ENCODE results near the gene FAM20C.

FAM20C gene

DNA sequence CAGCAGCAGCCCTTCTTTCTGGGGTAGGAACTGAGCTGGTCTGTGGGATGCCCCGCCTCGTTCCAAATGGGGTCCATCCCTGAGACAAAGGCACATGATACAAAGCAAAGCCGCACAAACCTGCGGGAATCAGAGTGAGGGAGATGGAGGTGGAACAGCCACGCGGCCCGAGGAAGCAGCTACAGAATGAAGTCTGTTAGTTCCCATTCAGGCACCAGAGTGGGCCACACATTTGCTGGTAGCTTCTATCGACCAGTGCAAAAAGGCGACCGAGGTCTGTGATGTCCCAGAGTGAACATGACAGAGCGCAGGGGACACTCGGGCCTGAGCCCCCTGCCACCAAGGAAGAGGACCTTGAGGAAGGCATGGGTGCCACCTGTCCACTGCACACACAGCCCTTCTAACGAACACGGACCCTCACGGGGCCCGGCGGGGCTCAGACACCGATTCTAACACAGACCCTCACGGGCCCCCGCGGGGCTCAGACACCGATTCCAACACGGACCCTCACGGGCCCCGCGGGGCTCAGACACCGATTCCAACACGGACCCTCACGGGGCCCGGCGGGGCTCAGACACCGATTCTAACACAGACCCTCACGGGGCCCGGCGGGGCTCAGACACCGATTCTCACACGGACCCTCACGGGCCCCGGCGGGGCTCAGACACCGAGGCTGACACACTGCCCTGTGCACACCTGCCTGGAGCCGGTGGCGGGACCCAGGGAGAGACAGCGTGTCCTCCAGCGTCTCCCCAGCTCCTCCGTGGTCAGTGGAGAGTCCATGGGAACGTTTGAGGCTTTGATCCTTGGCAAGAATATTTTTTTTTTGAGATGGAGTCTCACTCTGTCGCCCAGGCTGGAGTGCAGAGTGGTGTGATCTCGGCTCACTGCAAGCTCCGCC, 32.8 kb upstream of the FAM20C start:
- no peak for DNase-seq

DNA sequence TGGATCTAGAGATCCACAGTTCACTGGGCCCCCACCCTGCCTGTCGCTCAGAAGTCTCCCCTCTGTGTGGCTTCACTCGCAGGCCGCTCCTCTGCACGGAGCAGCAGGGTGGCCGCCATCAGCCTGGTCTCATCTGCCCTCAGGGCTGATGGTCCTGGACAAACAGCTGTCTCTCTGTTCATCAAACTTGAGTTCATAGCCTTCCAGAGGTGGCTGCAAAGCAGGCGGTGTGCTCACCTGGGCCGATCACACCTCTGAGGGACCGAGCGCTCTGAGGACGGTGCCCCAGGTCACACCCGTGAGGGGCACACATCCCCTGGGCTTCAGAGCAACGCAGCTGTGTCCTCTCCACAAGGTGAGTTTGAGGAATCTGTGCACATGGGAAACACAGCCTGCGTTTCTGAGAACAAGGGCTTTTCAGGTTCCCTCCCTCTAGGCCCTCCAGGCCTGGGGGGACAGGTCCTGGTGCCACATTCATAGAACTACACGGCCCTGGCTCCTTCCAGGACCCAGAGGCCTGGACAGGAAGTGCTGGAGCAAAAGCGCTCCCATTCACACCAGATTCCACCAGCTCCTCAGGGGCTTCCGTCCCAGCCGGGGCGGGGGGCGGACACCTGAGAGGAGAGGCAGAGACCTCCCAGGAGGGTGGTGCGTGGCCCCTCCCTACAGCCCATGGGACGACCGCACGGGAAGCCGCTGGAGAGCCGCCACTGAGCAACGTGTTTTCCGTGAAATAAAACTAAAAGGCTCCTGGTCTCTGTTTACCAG, 31.2 kb upstream of the FAM20C start:
- no peak for DNase-seq

DNA sequence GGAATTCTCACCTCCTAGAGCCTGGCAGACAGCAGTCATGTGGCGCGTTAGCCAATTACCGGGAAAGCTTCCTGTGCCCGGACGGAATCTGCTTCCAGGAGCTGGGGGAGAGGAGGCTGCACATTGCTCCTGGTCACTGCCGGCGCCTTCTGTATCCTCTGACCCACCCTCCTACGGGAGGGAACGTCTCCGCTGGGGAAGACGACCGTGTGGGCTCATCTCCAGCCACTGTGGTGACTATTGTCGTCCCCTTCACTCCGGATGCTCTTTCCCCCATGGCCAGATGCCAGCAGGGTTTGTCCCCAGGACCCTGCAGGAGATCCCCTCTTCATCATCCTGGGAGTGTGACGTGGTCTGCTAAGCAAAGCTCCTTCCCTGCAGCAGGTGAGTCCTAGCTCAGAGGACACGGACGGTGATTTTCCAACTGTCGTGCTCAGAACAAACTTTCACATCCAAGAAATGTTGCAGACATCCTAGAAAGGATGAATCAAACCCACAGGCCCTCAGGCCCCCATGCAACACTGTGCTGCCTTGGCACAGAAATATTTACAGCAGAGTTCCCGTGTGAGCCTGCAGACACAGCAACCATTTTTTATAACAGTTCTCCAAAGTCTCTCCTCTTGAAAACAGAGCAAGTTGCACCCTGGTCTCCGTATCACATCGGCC, 29.6 kb upstream of the FAM20C start:
- no peak for DNase-seq

DNA sequence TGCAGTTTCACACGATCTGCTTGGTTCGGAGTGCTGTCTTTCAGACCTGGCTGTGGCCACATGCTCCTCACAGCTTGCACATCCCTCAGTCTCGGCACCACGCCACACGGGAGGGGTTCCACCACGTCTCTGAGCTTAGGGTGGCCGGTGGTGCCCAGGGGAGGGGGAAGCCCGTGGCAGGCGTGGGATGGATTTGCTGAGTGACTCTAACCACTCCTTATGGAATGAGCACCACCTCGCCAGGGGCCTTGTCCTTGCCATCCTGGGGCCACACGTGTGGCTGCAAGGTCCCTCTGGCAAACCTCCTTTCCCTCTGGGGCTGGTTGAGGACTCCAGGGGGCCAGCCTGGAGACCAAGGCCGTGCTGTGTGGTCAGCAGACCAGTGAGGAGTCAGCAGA, 29.1 kb upstream of the FAM20C start:
- no peak for DNase-seq

DNA sequence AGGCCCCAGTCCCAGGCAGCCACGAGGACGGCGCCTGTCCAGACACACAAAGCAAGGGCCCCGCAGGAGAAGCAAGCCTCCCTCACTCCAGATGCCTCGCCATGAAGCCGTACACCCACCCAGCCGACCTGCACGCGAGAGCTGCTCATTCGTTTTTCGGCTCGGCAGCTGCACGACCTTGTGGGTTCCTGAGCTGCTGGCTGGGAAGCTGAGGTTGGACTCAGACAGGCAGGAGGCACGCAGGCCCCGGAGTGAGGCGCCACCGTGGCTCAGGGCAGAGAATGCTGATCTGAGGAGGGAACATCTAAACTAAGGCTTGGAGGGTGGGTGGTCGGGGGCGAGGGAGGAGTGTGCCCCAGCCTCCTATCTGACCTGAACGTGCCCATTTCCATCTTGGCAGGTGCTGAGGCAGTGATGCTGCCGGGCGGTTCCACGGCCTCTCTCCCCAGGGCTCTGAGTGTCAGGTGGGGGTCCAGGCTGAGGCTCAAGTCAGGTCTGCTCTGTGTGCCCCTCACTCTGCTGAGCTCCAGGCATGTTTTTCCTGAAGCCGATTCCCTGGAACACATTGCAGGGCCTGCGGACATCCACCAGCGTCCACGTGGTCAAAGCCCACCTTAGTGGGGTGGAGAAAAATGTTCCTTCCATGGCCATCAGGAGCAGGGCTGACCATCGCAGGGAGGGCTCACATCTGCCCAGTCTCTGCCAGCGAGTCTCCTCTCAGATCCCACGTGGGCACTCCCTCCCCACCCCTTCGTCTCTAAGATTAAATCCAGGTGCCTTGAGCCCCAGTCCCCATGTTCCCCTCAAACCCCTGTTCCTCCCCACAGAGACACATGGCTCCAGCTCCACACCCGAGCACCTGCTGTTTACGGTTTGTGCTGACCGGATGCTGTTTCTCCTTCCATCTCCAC, 28.1 kb upstream of the FAM20C start:
- no peak for DNase-seq

DNA sequence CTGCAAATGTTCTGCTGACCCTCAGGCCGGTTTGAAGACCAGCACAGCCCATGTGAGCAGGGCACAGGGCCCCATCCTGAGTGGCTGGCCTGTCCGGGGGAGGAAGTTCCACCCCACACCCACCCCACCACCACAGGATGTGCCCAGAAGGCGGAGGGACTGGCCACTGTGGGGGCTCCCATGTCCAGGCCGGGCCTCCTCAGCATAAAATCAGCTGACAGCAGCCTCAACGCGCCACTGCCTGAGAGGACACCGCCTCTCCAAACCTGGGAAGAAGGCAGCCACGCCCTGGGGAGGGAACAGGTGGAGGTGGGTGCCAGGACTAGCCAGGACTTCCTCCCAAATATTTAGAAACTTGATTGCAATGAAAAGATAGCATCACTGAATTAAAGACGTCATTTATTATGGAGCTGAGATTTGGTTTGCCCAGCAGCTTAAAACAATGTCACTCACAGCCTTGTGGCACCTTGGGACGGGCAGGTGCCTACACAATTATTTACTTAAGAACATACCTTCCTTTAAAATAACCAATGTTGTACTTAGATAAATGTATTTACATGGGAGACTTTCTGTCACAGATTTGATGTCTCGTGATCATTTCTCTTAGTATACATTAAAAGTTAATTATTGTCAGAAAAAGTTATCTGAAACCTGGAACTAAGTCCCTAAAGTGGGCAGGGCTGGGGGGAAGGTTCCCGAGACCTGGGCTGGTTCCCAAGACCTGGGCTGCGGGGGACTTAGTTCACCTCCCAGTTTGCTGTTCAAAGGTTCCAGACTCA, 27.3 kb upstream of the FAM20C start:
- DNase-seq, result no peak

DNA sequence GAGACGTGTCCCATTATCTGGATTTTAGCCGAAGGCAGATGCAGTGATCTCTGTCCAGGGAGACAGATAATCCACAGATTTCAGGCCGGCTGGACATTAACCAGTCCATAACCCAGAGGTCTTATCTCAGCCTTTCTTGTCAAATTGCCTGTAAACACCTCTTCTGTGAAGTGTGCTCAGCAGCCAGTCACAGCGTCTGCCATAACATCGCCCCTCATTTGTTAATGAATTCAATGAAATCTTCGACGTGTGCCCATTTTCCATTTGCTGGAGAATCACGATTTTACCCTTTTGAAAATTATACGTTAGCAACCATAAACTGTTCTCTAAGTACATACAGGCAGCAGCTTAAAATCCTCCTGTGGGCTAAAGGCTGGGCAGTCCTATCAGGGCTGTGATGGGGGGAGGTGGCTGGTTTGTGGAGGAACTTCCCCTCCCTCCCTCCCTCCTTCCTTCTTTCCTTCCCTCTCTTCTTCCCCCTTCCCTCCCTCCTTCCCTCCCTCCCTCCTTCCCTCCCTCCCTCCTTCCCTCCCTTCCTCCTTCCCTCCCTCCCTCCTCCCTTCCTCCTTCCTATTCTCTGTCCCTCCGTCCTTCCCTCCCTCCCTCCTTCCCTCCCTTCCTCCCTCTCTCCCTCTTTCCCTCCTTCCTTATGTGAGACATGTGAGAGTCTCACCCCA, 26.6 kb upstream of the FAM20C start:
- no peak for DNase-seq

DNA sequence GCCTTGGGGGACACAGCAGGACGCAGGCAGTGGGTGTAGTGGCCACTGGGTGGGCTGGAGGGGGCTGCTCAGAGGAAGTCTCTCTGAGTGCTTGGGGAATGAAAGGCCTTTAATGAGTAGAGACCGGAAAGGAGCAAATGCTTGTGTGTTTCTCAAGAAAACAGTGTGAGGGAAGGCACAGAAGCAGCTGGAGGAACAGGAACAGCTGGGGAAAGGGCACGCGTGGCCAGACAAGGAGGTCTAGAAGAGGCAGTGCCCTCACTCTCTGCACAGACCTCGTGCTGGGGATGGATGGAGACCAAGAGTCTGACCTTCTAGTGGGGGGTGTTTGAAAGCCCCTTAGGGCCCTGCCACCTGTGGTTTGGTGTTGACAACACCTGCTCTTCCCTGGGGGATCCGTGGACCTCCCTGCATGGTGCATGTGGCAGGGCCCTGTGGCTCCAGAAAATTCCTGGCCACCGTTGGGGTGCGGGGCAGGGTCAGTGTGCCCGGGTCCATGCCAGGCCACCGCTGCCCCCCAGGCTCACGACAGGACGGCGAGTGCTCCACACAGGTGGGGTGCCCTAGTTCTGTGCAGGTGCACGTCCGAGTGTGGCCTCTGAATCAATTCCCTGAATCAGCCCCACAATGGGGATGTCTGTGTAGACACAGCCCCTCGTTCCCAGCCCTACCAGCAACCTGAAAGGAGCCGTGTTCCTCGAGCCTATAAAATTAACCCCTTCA, 25.9 kb upstream of the FAM20C start:
- DNase-seq, result no peak

DNA sequence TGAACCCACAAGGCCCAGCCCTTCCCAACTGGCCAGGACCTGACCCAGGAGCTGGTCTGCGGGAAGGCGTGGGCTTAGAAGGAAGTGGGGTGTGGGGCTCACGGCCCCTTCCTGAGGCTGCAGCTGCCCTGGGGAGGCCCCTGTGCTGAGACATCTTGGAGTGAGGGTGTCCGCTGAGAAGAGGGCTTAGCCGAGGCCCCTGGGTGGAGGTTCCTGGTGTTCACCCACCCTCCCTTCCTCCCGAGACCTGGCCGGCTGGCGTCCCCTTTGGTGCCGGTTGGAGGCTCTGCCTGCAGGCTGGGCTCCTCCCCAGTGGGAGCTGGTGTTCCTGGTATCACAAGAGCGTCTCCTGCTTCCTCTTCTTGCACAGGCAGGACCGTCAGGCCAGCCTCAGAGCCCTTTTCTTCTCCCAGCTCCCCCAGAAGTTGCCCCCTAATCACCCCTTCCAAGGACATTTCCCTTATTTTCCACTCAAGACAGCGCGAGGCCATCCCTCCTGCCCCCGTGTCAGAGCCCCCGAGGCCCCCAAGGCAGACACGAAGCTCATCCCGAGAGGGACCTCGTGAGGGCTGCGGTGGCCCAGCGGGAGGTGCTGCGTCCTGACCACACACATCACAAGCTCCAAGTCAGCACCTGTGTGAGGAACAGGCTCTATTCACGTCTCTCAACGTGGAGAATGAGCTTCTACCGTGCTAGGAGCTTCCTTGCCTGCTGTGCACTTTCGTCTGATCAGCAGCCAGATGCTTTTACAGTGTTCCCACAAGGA, 25.1 kb upstream of the FAM20C start:
- no peak for DNase-seq

DNA sequence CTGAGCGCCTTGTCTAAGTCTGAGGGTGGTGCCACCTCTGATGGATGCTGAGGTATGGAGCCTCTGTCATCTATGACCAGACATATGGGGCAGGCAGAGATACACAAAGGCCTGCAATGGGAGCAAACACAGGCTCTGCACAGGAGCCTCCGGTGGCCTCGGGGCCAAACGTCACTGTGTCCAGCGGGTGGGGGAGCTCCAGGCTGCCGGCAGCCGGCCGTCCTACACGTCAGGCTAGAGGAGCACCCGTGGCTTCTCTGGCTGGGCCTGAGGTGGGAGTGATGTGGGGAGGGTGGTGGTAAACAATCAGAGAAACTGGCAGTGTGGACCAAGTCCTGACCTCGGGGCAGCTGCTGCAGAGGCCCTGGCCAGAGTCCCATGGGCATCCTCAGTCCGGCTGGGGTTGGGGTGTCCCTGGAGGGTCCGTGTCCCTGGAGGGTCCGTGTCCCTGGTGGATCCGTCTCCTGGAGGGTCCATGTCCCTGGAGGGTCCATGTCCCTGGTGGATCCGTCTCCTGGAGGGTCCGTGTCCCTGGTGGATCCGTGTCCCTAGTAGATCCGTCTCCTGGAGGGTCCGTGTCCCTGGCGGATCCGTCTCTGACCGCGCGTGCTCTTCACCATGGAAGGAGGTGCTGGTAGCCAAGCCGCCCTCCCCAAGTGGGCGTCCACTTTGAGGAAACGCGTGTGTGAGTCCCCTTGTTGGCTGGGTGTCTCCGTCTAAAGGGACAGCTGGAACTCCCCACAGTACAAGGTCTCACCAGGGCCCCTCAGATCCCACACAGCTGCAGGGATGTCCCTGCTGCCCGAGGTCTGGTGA, 24.2 kb upstream of the FAM20C start:
- no peak for DNase-seq

DNA sequence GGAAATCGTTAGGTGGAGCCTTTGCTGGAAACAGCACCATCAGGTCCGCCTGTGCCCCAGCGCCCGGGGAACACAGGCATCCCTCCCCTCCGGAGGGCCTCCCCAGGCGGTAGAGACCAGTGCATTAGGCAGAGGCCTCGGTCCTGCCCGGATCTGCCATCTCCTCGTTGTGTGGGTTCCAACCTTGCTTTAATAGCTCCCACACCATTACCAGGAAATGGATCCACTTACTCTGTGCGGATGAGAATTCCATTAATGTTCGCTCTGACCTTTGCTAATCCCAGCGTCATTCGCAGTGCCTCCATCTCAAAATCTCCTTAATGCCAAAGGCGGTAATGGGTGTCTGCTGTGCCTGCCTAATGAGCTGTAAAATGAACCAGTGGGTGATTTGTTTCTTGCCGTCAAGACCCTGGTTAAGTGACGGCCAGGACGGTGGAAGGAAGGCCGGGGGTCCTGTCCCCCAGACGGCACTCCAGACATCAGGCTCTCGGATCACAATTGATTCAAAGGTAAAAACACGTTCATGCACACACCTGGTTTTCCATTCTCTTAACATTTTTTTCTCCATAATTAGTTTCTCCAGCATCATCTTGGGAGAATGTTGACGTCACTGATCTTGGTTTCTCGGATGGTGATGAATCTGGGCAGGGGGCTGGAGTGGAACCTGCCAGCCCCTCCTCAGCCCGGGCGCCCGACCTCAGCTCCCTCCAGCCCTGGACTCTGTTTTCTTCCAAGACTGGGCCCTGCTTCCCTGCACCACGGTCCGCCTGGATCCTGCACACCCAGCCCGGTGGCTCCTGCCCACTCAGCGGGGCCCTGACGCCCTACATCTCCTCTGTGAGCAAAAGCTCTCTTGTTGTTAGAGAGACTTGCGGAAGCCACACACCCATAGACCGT, 22.8 kb upstream of the FAM20C start:
- DNase-seq, result no peak

DNA sequence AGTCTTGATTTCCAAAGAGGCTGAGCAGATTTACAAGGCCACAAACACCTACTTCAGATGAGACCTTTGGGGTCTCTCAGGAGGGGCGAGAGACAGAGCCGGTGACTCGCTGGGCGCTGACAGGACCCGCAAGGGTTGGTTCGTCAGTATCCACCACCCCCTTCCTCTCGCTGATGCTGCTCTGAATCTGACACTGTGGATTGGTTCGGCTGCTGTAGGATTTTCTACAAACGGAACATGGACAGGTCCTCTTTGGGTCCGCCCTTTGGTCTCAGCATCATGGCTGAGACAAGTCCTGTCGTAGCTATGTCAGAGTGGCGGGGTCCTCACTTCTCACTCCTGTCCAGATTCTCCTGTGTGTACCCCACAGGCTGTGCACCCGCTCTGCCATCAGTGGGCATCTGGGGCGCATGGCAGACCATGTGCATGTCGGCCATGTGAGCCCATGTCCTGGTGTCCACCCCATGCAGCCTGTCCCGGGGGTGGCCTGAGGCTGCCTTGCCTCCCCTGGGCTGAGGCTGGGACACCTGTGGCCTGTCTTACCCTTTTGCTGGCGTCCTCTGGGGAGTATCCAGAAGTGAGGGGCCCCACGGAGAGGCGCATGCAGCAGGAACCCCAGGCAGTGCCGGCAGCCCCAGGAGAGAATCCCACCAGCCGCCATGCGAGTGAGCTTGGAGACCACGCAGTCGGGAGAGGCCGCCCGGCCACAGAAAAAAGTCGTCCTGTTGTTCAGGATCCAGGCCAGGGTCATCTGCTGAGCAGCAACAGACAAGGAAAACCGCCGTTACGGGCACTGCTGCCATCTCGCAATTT, 21.6 kb upstream of the FAM20C start:
- DNase-seq, result no peak

DNA sequence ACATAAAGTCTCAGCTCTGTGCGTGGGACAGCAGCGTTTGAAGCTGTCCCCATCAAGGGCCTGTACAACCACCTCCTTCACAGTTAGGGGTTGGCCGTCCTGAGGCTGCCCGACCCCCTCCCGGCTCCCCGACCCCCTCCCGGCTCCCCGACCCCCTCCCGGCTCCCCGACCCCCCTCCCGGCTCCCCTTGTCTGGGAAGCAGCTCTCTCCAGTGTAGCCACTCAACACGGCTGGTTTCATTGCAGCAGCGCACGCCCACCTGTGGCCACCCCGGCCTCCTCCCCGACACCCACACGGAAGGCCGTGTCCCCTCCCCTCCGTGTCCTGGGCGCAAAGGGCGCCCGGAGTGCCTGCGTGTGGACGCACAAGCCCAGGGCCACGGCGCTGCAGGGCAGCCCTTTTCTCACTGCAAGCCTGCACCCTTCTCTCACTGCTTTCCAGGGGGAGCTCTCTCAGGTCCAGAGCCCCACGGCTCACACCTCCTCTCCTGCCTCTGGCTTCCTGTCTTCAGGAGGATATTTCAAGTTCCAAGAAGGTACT, 20.9 kb upstream of the FAM20C start:
- DNase-seq, result no peak

DNA sequence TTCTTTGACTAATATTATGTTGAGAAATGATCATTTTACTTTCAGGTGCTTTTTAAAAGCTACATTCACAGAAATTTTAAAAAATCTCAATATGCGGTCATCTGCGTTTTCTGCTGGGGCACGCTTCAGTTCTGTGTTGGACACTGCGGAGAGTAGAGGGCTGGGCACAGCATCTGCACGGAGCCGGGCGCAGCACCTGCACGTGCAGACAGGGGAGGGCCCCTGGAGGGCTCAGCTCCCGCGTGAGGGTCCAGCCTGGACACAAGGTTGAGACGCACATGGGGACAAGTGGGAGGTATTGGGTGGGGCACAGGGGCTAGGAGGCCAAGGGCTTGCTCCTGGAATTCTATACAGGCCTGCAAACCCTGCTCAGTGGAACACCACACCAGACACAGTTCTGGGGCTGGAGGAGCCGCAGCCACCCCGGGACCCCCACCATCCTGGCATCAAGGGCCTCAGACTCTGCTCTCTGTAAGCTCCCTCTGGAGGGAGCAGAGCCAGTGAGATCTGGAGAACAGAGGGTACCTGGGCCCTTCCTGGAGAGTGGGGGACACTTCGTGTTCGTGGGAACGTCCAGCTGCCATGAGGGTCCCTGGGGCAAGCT, 20.4 kb upstream of the FAM20C start:
- DNase-seq, result no peak

DNA sequence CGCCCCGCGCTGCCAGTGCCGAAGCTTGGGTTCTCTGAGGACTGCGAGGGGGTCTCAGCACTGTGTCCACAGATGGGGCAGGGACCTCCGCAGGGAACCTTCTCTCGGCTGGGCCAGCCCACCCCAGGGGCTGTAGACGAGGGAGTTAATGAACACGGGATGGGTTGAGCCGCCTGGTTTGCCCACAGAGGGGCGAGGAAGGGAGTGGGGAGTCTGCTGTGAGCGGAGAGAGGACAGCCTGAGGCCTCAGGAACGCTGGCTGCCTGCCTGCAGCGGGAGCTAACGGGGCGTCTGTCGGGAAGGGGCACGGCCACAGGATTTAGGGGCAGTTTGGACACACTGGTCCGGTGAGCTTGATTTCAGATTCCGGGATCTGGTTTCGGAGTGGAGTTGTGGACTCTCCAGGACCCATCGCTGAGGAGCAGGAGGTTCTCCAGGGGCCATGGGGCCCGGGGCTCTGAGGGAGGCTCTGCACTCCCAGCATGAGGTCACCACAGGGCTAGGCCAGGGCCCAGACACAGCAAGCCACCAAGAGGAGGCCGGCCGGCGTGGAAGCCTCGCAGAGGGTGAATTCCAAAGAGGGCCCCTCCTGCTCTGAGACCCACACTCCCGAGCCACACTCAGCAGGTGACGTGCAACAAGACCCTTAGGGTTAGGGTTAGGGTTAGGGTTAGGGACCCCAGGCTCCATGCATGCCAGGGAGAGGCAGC, 19.0 kb upstream of the FAM20C start:
- no peak for DNase-seq
